OCI-LY7 (cell line): Measurements from ENCODE around the gene KRTAP10-5.

Experiments used
- CTCF ChIP-seq: fragments of 200-600 bp; sonication (generic); conservative IDR thresholded peaks from 2 replicates; pipeline ENCODE4 v1.5.1; 2014; ENCODE audit warnings: mild to moderate bottlenecking, antibody characterized with exemption, low read length, moderate library complexity, mixed read lengths
- EZH2phosphoT487 ChIP-seq: fragments of 200-600 bp; sonication (generic); IDR thresholded peaks from 2 replicates; pipeline ENCODE4 v1.6.1; 2018; ENCODE audit warnings: low read depth, borderline replicate concordance, mild to moderate bottlenecking, mixed run types, antibody characterized with exemption, low read length, moderate library complexity, mixed read lengths

DNA sequence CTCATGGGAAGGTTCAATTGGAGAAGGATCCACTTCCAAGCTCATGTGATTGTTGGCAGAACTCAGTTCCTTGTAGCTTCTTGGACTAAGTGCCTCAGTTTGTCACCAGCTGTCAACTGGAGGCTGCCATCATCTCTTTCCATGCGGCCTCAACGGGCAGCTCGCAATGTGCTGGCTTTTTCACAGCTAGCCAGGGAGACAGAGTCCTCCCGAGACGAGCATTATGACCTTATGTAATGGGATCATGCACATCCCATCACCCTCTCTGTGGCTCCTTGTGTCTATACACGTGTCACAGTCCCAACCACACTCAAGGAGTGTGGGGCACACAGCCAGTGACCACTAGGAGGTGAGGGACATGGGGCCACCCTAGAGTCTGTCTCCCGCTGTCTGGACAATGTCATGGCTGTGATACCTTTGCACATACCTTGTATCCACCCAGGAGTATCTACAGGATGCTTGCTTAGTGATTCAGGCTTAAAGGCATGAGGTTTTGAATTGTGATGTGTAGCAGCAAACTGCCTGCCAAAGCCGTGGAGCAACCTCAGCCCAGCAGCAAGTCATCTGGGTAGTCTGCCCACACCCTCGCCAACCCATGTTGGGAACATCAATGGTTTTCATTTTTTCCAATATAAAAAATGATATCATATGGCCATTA lies 15.8 kb upstream of the KRTAP10-5 start:
- TF ChIP-seq CTCF (no peak), EZH2phosphoT487 (no peak)
